B cell (primary cell): Measurements from ENCODE around the gene SLC45A2. TPM values are rescaled to one million over a fixed set of nuclear protein-coding genes. Genes with fewer than 3 reads are reported as not detected.

Experiments
- ATAC-seq: fragments of 200-7000 bp; cut with Tn5 transposase; one replicate; pipeline ENCODE4 v1.10.0; 2021; ENCODE audit warnings: low read depth, mild to moderate bottlenecking, moderate number of reproducible peaks, moderate library complexity
- CTCF ChIA-PET: fragments of 350-600 bp; sonication (Branson Sonifier 250); formaldehyde crosslinking; loops from one replicate; lab custom pipeline; 2021; ENCODE audit warnings: antibody characterized with exemption, inconsistent platforms; lab: Charles Lee
- POLR2A ChIA-PET: fragments of 350-600 bp; sonication (Branson Sonifier 250); formaldehyde crosslinking; loops from one replicate; lab custom pipeline; 2021; ENCODE audit warnings: antibody characterized with exemption; lab: Charles Lee
- DNase-seq: peaks from one replicate; pipeline ENCODE4 v3.0.0; 2013
- H2AFZ ChIP-seq: 2 replicates; pipeline ENCODE4 v1.6.1; 2012; ENCODE audit warnings: mild to moderate bottlenecking, low read depth, low read length; ENCODE audit not compliant: insufficient read depth, poor library complexity, severe bottlenecking
- H3K27ac ChIP-seq, 2 donors: 1 replicate in 1 of 2; 2 replicates in 1 of 2; pipeline ENCODE4 v1.5.1; 2012 to 2013; ENCODE audit warnings: low read length in 2 of 2, mild to moderate bottlenecking in 2 of 2, moderate library complexity in 1 of 2
- H3K27me3 ChIP-seq, 4 experiments: fragments of 200-600 bp in 1 of 4; sonication (generic) in 1 of 4; replicated peaks in 1 of 4; 1 replicate in 2 of 4; 2 replicates in 2 of 4; pipeline versions ENCODE4 v1.6.1 to v1.7.0; 2013 to 2016; ENCODE audit warnings: low read length in 3 of 4, mild to moderate bottlenecking in 2 of 4, mixed read lengths in 1 of 4, moderate library complexity in 1 of 4; ENCODE audit not compliant: insufficient read depth in 4 of 4, control insufficient read depth in 3 of 4; ENCODE audit errors: control extremely low read depth in 1 of 4
- H3K36me3 ChIP-seq, 2 experiments: replicated peaks in 1 of 2; 1 replicate in 1 of 2; 2 replicates in 1 of 2; pipeline versions ENCODE4 v1.6.1 to v1.7.1; 2013; ENCODE audit warnings: low read length in 1 of 2; ENCODE audit not compliant: insufficient read depth in 2 of 2, control insufficient read depth in 1 of 2; ENCODE audit errors: control extremely low read depth in 1 of 2, extremely low read depth in 1 of 2
- H3K4me1 ChIP-seq, 2 donors: fragments of 200-600 bp in 1 of 2; sonication (generic) in 1 of 2; 1 replicate in 1 of 2; 2 replicates in 1 of 2; pipeline versions ENCODE4 v1.5.1 to v1.6.1; 2013 to 2017; ENCODE audit warnings: low read length in 2 of 2; ENCODE audit not compliant: control insufficient read depth in 2 of 2, insufficient read depth in 2 of 2
- H3K4me2 ChIP-seq: replicated peaks from 2 replicates; pipeline ENCODE3; 2012; ENCODE audit warnings: mild to moderate bottlenecking, low read depth, low read length; ENCODE audit not compliant: poor library complexity, severe bottlenecking
- H3K4me3 ChIP-seq, 5 experiments: fragments of 200-600 bp in 1 of 5; sonication (generic) in 1 of 5; 1 replicate in 3 of 5; 2 replicates in 2 of 5; pipeline versions ENCODE4 v1.5.1 to v1.7.0; 2011 to 2016; ENCODE audit warnings: low read length in 4 of 5, mild to moderate bottlenecking in 4 of 5, low read depth in 2 of 5, control low read depth in 1 of 5, moderate library complexity in 1 of 5; ENCODE audit not compliant: insufficient read depth in 1 of 5; ENCODE audit errors: control extremely low read depth in 1 of 5, extremely low read depth in 1 of 5
- H3K79me2 ChIP-seq: fragments of 200-600 bp; sonication (generic); one replicate; pipeline ENCODE4 v1.6.0; 2016; ENCODE audit warnings: low read length; ENCODE audit not compliant: control insufficient read depth, insufficient read depth
- H3K9ac ChIP-seq: fragments of 200-600 bp; sonication (generic); 2 replicates; pipeline ENCODE4 v1.6.1; 2017; ENCODE audit warnings: mild to moderate bottlenecking, low read length, moderate library complexity
- H3K9me3 ChIP-seq, 3 donors: one replicate each; pipeline versions ENCODE4 v1.6.1 to v1.7.1; 2013; ENCODE audit warnings: low read length in 2 of 3; ENCODE audit not compliant: control insufficient read depth in 2 of 3, insufficient read depth in 1 of 3; ENCODE audit errors: control extremely low read depth in 1 of 3
- H4K20me1 ChIP-seq: 2 replicates; pipeline ENCODE4 v1.6.0; 2012; ENCODE audit warnings: mild to moderate bottlenecking, low read length; ENCODE audit not compliant: insufficient read depth, control insufficient read depth, poor library complexity, severe bottlenecking
- H3K27ac Mint-ChIP-seq: one replicate; pipeline ENCODE4 v1.8.0; 2021; ENCODE audit warnings: mixed read lengths
- H3K27me3 Mint-ChIP-seq: one replicate; pipeline ENCODE4 v1.8.0; 2021; ENCODE audit warnings: mixed read lengths
- H3K4me1 Mint-ChIP-seq: one replicate; pipeline ENCODE4 v1.8.0; 2021; ENCODE audit warnings: mixed read lengths
- H3K4me3 Mint-ChIP-seq: one replicate; pipeline ENCODE4 v1.8.0; 2021; ENCODE audit warnings: mixed read lengths
- H3K9me3 Mint-ChIP-seq: one replicate; pipeline ENCODE4 v1.8.0; 2022; ENCODE audit warnings: mixed read lengths; ENCODE audit not compliant: insufficient read depth
- EZH2 ChIP-seq: IDR thresholded peaks from 2 replicates; pipeline ENCODE4 v1.6.1; 2012; ENCODE audit warnings: borderline replicate concordance, low read depth, mild to moderate bottlenecking, moderate library complexity, low read length; ENCODE audit not compliant: insufficient read depth, poor library complexity, severe bottlenecking
- WGBS: methylation state at CpG from one replicate; pipeline ENCODE4 v1.1.5; 2013; ENCODE audit warnings: missing lambda C conversion rate; ENCODE audit not compliant: insufficient coverage; 5-methylcytosine and 5-hydroxymethylcytosine counted together
- intact Hi-C: fragments of 100-400 bp; cut with micrococcal nuclease; formaldehyde crosslinking; loops from one replicate; pipeline ENCODE4 v1.10.0; 2022
- polyA plus RNA-seq: library from polyadenylated mRNA; depleted of rRNA; stranded (reverse); fragments of >200 nt; gene quantifications from 2 replicates; pipeline ENCODE4 v1.2.3, GENCODE V29; 2012
- total RNA-seq, 2 donors: library from RNA; stranded (reverse); fragments of 120-200 nt in 1 of 2; gene quantifications; 1 replicate in 1 of 2; 2 replicates in 1 of 2; pipeline versions ENCODE4 v1.2.3 to v1.2.4, GENCODE V29; 2013 to 2022
- TF ChIP-seq, protein P1 (sequence below): fragments of 200-600 bp; IDR thresholded peaks from one replicate; pipeline ENCODE4 v1.8.0; 2022; ENCODE audit warnings: antibody characterized with exemption, mild to moderate bottlenecking

Gene SLC45A2
- total and polyA plus RNA-seq, 2 donors (not counting 1 experiment from before 2014, with no cell fraction given), result not detected

DNA sequence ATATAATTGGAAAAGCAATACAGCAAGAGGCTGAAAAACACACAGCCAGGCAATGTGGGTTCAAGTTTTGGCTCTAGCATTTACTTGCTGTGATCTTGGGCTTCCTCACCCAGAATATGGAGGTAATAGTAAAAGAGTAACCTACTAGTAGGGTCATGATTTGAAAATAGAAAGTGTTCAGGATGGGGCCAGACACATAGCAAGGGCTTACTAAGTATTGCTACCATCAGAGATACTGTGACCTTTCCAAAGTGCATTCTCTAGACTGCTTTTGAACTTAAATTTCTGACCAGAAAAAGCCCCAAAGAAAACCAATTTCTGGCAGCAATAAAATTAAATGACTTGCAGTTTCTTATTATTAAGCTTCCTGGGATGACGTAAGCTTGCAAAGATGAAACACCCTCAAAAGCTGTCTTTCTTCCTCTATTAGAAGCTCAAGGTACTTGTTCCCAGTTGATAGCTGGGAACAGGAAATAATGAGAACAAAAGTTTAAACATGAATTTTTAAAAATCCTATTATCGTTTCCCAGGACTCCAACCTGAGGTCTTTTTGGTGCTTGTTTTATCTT, 20.3 kb downstream of the SLC45A2 start:
- intact Hi-C loops, result no loop called here
- Histone ChIP-seq H4K20me1 (no peaks in the 10 kb centered on the region), H3K4me2 (no peak overlapping the region), H3K4me3 (no peak overlapping the region), H3K27me3 (peaks cover 0 to 4% (median 0%) of the 10 kb centered on the region in 4 experiments), H3K9me3 (no peaks in the 10 kb centered on the region), H3K9ac (no peak overlapping the region), H3K27ac (no peak overlapping the region), H2AFZ (no peak overlapping the region), H3K79me2 (no peaks in the 10 kb centered on the region), H3K36me3 (no peaks in the 10 kb centered on the region), H3K4me1 (no peaks in the 10 kb centered on the region)
- no peak overlapping the region for H3K4me3 Mint-ChIP-seq
- TF ChIP-seq EZH2, result no peak
- TF ChIP-seq, protein P1, sequence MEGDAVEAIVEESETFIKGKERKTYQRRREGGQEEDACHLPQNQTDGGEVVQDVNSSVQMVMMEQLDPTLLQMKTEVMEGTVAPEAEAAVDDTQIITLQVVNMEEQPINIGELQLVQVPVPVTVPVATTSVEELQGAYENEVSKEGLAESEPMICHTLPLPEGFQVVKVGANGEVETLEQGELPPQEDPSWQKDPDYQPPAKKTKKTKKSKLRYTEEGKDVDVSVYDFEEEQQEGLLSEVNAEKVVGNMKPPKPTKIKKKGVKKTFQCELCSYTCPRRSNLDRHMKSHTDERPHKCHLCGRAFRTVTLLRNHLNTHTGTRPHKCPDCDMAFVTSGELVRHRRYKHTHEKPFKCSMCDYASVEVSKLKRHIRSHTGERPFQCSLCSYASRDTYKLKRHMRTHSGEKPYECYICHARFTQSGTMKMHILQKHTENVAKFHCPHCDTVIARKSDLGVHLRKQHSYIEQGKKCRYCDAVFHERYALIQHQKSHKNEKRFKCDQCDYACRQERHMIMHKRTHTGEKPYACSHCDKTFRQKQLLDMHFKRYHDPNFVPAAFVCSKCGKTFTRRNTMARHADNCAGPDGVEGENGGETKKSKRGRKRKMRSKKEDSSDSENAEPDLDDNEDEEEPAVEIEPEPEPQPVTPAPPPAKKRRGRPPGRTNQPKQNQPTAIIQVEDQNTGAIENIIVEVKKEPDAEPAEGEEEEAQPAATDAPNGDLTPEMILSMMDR, result no peak
- CTCF ChIA-PET, result no interaction called here
- ATAC-seq (no peak), DNase-seq (no peak)
- H3K4me1 Mint-ChIP-seq, result no peaks in the 10 kb centered on the region
- no peaks in the 10 kb centered on the region for H3K9me3 Mint-ChIP-seq
- no peak overlapping the region for H3K27ac Mint-ChIP-seq
- peaks cover 21% of the 10 kb centered on the region for H3K27me3 Mint-ChIP-seq
- WGBS, result no CpG with 5 or more reads among the region's 2 CpGs
- POLR2A ChIA-PET, result no interaction called here

DNA sequence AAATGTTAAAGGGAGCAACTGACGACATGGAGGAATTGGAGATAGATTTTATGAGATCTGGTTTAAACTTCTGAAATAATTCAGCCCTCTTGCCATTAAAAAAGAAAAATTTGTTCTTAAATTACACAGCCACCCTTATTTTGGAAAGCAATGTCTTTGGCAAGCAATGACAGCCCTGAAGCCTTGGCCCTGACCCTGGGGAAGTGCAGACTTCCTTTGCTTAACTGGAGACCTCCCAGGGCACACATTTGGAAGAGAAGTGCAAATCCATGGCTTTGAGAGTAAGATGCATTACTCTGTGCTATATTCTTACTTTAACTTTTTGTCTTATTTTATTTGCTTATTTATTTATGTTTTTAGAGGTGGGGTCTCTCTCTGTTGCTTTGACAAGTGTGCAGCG, 26.3 kb downstream of the SLC45A2 start:
- H3K4me1 ChIP-seq, result no peaks in the 10 kb centered on the region
- no peaks in the 10 kb centered on the region for H3K79me2 ChIP-seq
- Mint-ChIP-seq H3K4me1 (no peaks in the 10 kb centered on the region), H3K27ac (no peak overlapping the region), H3K4me3 (no peak overlapping the region), H3K27me3 (peaks cover 29% of the 10 kb centered on the region), H3K9me3 (no peaks in the 10 kb centered on the region)
- intact Hi-C loops, result no loop called here
- H3K9ac ChIP-seq, result no peak overlapping the region
- WGBS, result 80% methylated on average over 1 of the region's 2 CpGs
- H3K4me3 ChIP-seq, result no peak overlapping the region
- DNase-seq (no peak), ATAC-seq (no peak)
- no peaks in the 10 kb centered on the region for H4K20me1 ChIP-seq
- peaks cover 0 to 5% (median 3%) of the 10 kb centered on the region in 3 donors for H3K9me3 ChIP-seq
- H3K36me3 ChIP-seq, result no peaks in the 10 kb centered on the region
- ChIA-PET CTCF (no interaction called here), POLR2A (no interaction called here)
- H3K27me3 ChIP-seq, result peaks cover 0 to 4% (median 2%) of the 10 kb centered on the region in 4 experiments
- no peak overlapping the region for H3K4me2 ChIP-seq
- H3K27ac ChIP-seq, result no peak overlapping the region
- H2AFZ ChIP-seq, result no peak overlapping the region
- no peak for TF ChIP-seq EZH2
- TF ChIP-seq, protein P1, result no peak
